ENCODE measurements around the gene ADISSP. TPM values are rescaled to one million over a fixed set of nuclear protein-coding genes. Genes with fewer than 3 reads are reported as not detected.

ADISSP gene
- total and polyA plus RNA-seq, 2 of the 13 experiments (the other 11 are each of a cell fraction or from before 2014, with no cell fraction given) = 38.3 to 90.6 TPM

- TF ChIP-seq CEBPZ (IDR thresholded peaks at IDR 0.05; ENCODE audit: low read length) = no peak
- peak; percentile 98 for TF ChIP-seq ZNF790 (CRISPR knock-in tag; IDR thresholded peaks at IDR 0.05; ENCODE audit: borderline replicate concordance)
- peak; percentile 95 for TF ChIP-seq ZNF430 (CRISPR knock-in tag; IDR thresholded peaks at IDR 0.05)
- TF ChIP-seq ELF4 (CRISPR knock-in tag; IDR thresholded peaks at IDR 0.05; ENCODE audit: borderline replicate concordance) = peak; percentile 89; the same call in 1 of the 2 replicates
- TF ChIP-seq MAX (IDR thresholded peaks at IDR 0.05) = peak; percentile 98
- no peak for TF ChIP-seq TRIM22 (IDR thresholded peaks at IDR 0.05)
- TF ChIP-seq ZNF615 (CRISPR knock-in tag; IDR thresholded peaks at IDR 0.05; ENCODE audit: borderline replicate concordance) = no peak
- peak; percentile 87 for TF ChIP-seq ELF1 (CRISPR knock-in tag; IDR thresholded peaks at IDR 0.05)
- TF ChIP-seq ZNF570 (CRISPR knock-in tag; IDR thresholded peaks at IDR 0.05; ENCODE audit: borderline replicate concordance) = peak; percentile 6; the same call in 1 of the 2 replicates
- TF ChIP-seq ZNF251 (CRISPR knock-in tag; IDR thresholded peaks at IDR 0.05) = 0 out of 2 replicates have a peak, but pooled peaks have one; percentile 97
- TF ChIP-seq CTCF (CRISPR knock-in tag; IDR thresholded peaks at IDR 0.05) = peak; percentile 74
- no peak for TF ChIP-seq SSRP1 (CRISPR knock-in tag; IDR thresholded peaks at IDR 0.05)
- no peak for TF ChIP-seq ZNF672 (CRISPR knock-in tag; IDR thresholded peaks at IDR 0.05)
- TF ChIP-seq ZNF281 (CRISPR knock-in tag; IDR thresholded peaks at IDR 0.05; ENCODE audit: borderline replicate concordance) = peak; percentile 9; the same call in 1 of the 2 replicates
- peak; percentile 68; the same call in 1 of the 2 replicates for TF ChIP-seq PAX8 (CRISPR knock-in tag; IDR thresholded peaks at IDR 0.05; ENCODE audit: borderline replicate concordance)
- peak; percentile 96 for TF ChIP-seq TFDP2 (CRISPR knock-in tag; IDR thresholded peaks at IDR 0.05)
Observed at GRCh38 chr20:3767427-3768341, at the start of gene ADISSP (continued).

Measured in HepG2 (cell line).